Suprapubic skin (tissue), 2 donors: ENCODE data around the gene LLPH.

Experiments used
- EP300 ChIP-seq: sonication (generic); formaldehyde crosslinking; IDR thresholded peaks from one replicate; pipeline ENCODE4 v1.6.1; 2017; ENCODE audit warnings: antibody characterized with exemption
- POLR2A ChIP-seq, 2 donors: fragments of 450-650 bp; IDR thresholded peaks; one replicate each; pipeline ENCODE4 v1.6.1; 2017; ENCODE audit warnings: antibody characterized with exemption in 2 of 2, mild to moderate bottlenecking in 2 of 2, moderate library complexity in 2 of 2

DNA sequence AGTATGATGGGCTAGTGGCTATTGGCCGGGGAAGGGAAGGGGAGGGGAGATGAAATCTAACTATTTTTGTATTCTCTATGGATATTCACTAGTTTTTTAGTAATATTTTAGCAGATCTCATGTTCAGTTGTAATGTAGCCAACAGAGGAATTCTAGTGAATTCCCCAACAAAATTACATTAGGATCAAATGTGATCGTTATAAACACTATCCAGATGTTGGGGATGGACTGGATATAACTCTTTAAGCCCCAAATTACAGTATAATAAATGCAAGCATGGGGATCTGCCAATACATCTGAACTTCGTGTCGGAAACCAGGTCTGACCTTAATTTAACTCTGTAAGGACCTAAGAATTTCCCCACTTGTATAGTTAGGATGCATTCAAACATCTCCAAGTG is 21.5 kb downstream of the LLPH start:
- TF ChIP-seq POLR2A (IDR thresholded peaks at IDR 0.05), result no peak
- no peak for TF ChIP-seq EP300
